Fibroblast of the aortic adventitia (primary cell): ENCODE data around the gene KCNQ1. TPM values are rescaled to one million over a fixed set of nuclear protein-coding genes. Genes with fewer than 3 reads are reported as not detected.

Source experiments
- DNase-seq: peaks from one replicate; pipeline ENCODE4 v3.0.0-alpha.2; 2010; ENCODE audit warnings: low read depth
- H3K4me3 ChIP-seq: 2 replicates; pipeline ENCODE4 v1.5.1; 2011; ENCODE audit warnings: low read depth, mild to moderate bottlenecking, control low read depth, low read length, moderate library complexity
- total RNA-seq: library from RNA; depleted of rRNA; stranded (reverse); fragments of >200 nt; gene quantifications from 2 replicates; pipeline ENCODE4 v1.2.3, GENCODE V29; 2012; ENCODE audit warnings: low replicate concordance
- TF ChIP-seq, protein P1 (sequence below): IDR thresholded peaks from 2 replicates; pipeline ENCODE4 v1.5.1; 2011; ENCODE audit warnings: mild to moderate bottlenecking, low read length, control low read depth, inconsistent platforms; ENCODE audit not compliant: insufficient read depth

The KCNQ1 gene
- total RNA-seq, 1 donor = not detected

DNA sequence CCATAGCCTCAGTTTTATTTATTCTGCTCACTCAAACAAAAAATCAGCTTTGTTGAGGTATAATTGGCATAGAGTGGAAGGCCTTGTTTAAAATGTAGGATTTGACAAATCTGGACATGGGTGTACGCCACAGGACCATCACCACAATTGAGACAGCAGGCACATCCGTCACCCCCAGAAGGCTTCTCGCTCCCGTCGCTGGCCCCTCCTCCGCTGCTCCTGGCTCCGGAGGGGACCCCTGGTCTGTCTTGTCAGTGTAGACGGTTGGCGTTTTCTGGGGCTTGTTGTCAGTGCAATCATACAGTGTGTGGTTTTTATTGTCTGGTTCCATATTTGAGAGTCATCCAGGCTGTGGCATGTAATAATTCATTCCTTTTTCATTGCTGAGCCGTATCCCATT is 97.6 kb downstream of the KCNQ1 start:
- DNase-seq = no peak
- no peak overlapping the region for H3K4me3 ChIP-seq
- TF ChIP-seq, protein P1, sequence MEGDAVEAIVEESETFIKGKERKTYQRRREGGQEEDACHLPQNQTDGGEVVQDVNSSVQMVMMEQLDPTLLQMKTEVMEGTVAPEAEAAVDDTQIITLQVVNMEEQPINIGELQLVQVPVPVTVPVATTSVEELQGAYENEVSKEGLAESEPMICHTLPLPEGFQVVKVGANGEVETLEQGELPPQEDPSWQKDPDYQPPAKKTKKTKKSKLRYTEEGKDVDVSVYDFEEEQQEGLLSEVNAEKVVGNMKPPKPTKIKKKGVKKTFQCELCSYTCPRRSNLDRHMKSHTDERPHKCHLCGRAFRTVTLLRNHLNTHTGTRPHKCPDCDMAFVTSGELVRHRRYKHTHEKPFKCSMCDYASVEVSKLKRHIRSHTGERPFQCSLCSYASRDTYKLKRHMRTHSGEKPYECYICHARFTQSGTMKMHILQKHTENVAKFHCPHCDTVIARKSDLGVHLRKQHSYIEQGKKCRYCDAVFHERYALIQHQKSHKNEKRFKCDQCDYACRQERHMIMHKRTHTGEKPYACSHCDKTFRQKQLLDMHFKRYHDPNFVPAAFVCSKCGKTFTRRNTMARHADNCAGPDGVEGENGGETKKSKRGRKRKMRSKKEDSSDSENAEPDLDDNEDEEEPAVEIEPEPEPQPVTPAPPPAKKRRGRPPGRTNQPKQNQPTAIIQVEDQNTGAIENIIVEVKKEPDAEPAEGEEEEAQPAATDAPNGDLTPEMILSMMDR = no peak

DNA sequence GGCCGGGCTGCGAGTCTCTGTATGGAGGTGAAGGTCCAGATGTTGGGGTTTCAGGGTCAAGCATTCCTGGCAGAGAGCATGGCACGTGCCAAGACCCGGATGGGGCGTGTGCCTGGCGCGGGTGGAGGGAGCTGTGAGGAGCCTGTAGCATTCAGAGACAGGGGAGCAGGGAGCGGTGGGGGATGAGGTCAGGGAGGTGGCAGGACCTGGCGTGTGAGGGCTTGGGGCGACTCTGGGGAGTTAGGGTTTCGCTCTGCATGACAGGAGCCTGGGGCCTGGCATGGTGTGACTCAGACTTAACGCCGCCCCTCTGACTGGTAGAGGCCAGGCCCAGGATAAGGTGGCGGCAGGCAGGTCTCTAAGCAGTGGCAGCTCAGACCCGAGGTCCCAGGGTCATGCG is 103.0 kb downstream of the KCNQ1 start:
- DNase-seq = no peak
- TF ChIP-seq, protein P1 = no peak
- H3K4me3 ChIP-seq = no peak overlapping the region

DNA sequence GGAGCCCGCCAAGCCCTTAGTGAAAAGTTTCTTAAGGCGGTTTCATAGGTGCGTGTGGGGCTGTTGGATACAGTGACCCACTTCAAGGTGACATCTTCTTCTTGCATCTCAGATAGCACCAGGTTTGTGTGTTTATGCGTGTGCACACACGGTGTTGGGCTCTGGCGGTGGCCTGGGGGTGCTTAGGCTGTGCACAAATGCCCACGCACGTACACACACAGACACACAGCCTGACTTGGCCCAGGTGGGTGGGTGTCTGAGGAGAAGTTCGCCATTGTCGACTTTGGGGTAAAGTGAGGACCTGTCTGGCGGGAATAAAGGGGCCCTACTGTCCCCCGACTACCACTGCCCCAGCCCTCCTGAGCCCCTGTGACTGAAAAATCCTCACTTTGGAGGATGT is 103.8 kb downstream of the KCNQ1 start:
- H3K4me3 ChIP-seq = no peak overlapping the region
- TF ChIP-seq, protein P1 = no peak
- DNase-seq = no peak

DNA sequence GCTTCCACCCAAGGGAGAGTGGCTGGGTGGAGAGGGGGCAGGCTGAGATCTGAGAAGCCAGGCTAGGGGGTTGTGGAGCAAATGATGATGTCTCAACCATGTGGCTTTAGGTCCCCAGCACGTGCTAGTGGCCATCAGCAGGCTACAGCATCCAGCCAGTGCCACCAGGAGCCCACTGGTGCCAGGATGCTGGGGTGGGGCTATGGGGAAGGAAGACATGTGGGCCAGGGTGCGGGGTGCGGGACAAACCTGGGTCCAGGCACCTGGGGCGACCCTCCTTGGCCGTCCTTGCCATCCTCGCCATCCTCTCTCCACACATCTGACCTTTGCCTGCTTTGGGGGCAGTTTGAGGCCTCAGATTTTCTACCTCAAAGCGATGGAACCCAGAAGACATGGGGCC is 104.3 kb downstream of the KCNQ1 start:
- no peak for DNase-seq
- H3K4me3 ChIP-seq = no peak overlapping the region
- TF ChIP-seq, protein P1 = no peak

DNA sequence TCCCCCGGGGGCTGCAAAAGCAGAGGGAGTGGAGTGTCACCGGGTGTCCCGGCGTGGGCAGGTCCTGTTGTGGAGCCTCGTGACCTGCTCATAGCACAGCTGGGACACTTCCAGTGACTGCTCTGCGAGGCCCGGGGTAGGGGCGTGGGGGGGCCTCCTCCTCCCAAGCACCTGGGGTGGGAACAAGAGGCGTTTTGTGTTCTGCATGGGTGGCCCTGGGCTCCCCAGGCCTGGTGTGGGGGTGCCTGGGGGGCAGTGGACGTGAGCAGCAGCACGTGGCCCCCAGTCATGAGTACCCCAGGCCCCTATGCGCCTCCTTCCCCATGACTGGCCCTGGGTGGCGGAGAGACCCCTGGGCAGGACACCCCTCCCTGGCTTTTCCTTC is 104.7 kb downstream of the KCNQ1 start:
- DNase-seq = no peak
- TF ChIP-seq, protein P1 = no peak
- no peak overlapping the region for H3K4me3 ChIP-seq

GRCh38 chr11:2549876-2550605 is 105.2 kb downstream of the KCNQ1 start:
- no peak for DNase-seq
- no peak overlapping the region for H3K4me3 ChIP-seq
- TF ChIP-seq, protein P1 = no peak

- TF ChIP-seq, protein P1 = no peak
- H3K4me3 ChIP-seq = no peak overlapping the region
- no peak for DNase-seq
Measured at GRCh38 chr11:2550606-2550970, 105.8 kb downstream of the KCNQ1 start.
